Measurements from ENCODE around the gene TMEM233.

TMEM233 gene

GRCh38 chr12:119570771-119571170 is 22.8 kb upstream of the TMEM233 start:
- no peak for TF ChIP-seq CTCF (IDR thresholded peaks at IDR 0.05; ENCODE audit: control insufficient read depth, extremely low read depth, insufficient read depth)
- no peak for DNase-seq (ENCODE audit: low read depth)

GRCh38 chr12:119573086-119573485 is 20.5 kb upstream of the TMEM233 start:
- no peak for DNase-seq (ENCODE audit: low read depth)
- H3K4me3 ChIP-seq (ENCODE audit: low read depth, low read length), result no peak overlapping the region
- TF ChIP-seq CTCF (IDR thresholded peaks at IDR 0.05; ENCODE audit: control insufficient read depth, extremely low read depth, insufficient read depth), result no peak

More at GRCh38 chr12:119570771-119571170, 22.8 kb upstream of the TMEM233 start:
- no peak overlapping the region for H3K4me3 ChIP-seq (ENCODE audit: low read depth, low read length)

GRCh38 chr12:119574255-119574654 is 19.3 kb upstream of the TMEM233 start:
- TF ChIP-seq CTCF (IDR thresholded peaks at IDR 0.05; ENCODE audit: control insufficient read depth, extremely low read depth, insufficient read depth), result no peak
- H3K4me3 ChIP-seq (ENCODE audit: low read depth, low read length), result no peak overlapping the region
- no peak for DNase-seq (ENCODE audit: low read depth)

GRCh38 chr12:119576118-119576810 is 17.3 kb upstream of the TMEM233 start:
- H3K4me3 ChIP-seq (ENCODE audit: low read depth, low read length), result no peak overlapping the region
- no peak for TF ChIP-seq CTCF (IDR thresholded peaks at IDR 0.05; ENCODE audit: control insufficient read depth, extremely low read depth, insufficient read depth)
- no peak for DNase-seq (ENCODE audit: low read depth)

- TF ChIP-seq CTCF (IDR thresholded peaks at IDR 0.05; ENCODE audit: control insufficient read depth, extremely low read depth, insufficient read depth), result no peak
- no peak for DNase-seq (ENCODE audit: low read depth)
- H3K4me3 ChIP-seq (ENCODE audit: low read depth, low read length), result no peak overlapping the region
Measured at GRCh38 chr12:119576915-119577314, 16.7 kb upstream of the TMEM233 start.

GRCh38 chr12:119578112-119578511 is 15.5 kb upstream of the TMEM233 start:
- no peak for DNase-seq (ENCODE audit: low read depth)
- TF ChIP-seq CTCF (IDR thresholded peaks at IDR 0.05; ENCODE audit: control insufficient read depth, extremely low read depth, insufficient read depth), result no peak
- H3K4me3 ChIP-seq (ENCODE audit: low read depth, low read length), result no peak overlapping the region

GRCh38 chr12:119589097-119589496 is 4.5 kb upstream of the TMEM233 start:
- DNase-seq (ENCODE audit: low read depth), result no peak
- no peak overlapping the region for H3K4me3 ChIP-seq (ENCODE audit: low read depth, low read length)

More at GRCh38 chr12:119589097-119589496, 4.5 kb upstream of the TMEM233 start:
- TF ChIP-seq CTCF (IDR thresholded peaks at IDR 0.05; ENCODE audit: control insufficient read depth, extremely low read depth, insufficient read depth), result no peak
